Vagina (tissue), 2 donors: ENCODE results near the gene APPL2. TPM values are rescaled to one million over a fixed set of nuclear protein-coding genes. Genes with fewer than 3 reads are reported as not detected.

Experiments used
- DNase-seq, 2 donors: peaks; one replicate each; pipeline ENCODE4 v3.0.0-alpha.2; 2017; ENCODE audit errors: extremely low spot score in 2 of 2
- H3K27ac ChIP-seq: fragments of 200-600 bp; sonication (generic); one replicate; pipeline ENCODE4 v1.5.1; 2019
- H3K27me3 ChIP-seq: fragments of 200-600 bp; sonication (generic); one replicate; pipeline ENCODE4 v1.5.1; 2019
- H3K36me3 ChIP-seq, 2 donors: fragments of 200-600 bp; sonication (generic); one replicate each; pipeline ENCODE4 v1.5.1; 2017 to 2019
- H3K4me1 ChIP-seq: fragments of 200-600 bp; sonication (generic); one replicate; pipeline ENCODE4 v1.5.1; 2019
- H3K4me3 ChIP-seq, 2 donors: fragments of 200-600 bp; sonication (generic); 1 replicate in 1 of 2; 2 replicates in 1 of 2; pipeline ENCODE4 v1.5.1; 2016 to 2019
- H3K9me3 ChIP-seq: fragments of 200-600 bp; sonication (generic); one replicate; pipeline ENCODE4 v1.5.1; 2019
- POLR2A ChIP-seq, 2 donors: fragments of 450-650 bp; IDR thresholded peaks; one replicate each; pipeline ENCODE4 v1.6.1; 2017; ENCODE audit warnings: antibody characterized with exemption in 2 of 2, mild to moderate bottlenecking in 2 of 2, moderate library complexity in 2 of 2
- POLR2AphosphoS5 ChIP-seq, 2 donors: sonication (generic); formaldehyde crosslinking; IDR thresholded peaks; one replicate each; pipeline ENCODE4 v1.9.0; 2017; ENCODE audit warnings: antibody characterized with exemption in 2 of 2, mild to moderate bottlenecking in 2 of 2, low read depth in 1 of 2; ENCODE audit not compliant: insufficient read depth in 1 of 2
- intact Hi-C: fragments of 100-400 bp; cut with DNase I; formaldehyde crosslinking; loops from one replicate; pipeline ENCODE4 v1.15.1; 2023
- total RNA-seq: library from RNA; depleted of rRNA; stranded (reverse); fragments of >200 nt; gene quantifications from one replicate; pipeline ENCODE4 v1.2.3, GENCODE V29; 2016
- TF ChIP-seq, protein P1 (sequence below), 3 experiments: fragments of 450-650 bp in 2 of 3; fragments of 200-600 bp in 1 of 3; sonication (generic) in 1 of 3; IDR thresholded peaks; one replicate each; pipeline ENCODE4 v1.5.1; 2017 to 2019; ENCODE audit warnings: antibody characterized with exemption in 3 of 3, mild to moderate bottlenecking in 2 of 3, moderate library complexity in 2 of 3

APPL2 gene
- total RNA-seq, 1 donor from 2014 or later, result 48.1 TPM

GRCh38 chr12:105245291-105245690 is 9.3 kb upstream of the APPL2 start:
- intact Hi-C loops, result no loop called here
- Histone ChIP-seq H3K27ac (no peak overlapping the region), H3K4me3 (no peak overlapping the region), H3K9me3 (no peaks in the 10 kb centered on the region), H3K36me3 (no peaks in the 10 kb centered on the region), H3K4me1 (no peaks in the 10 kb centered on the region), H3K27me3 (no peaks in the 10 kb centered on the region)
- TF ChIP-seq POLR2AphosphoS5 (IDR thresholded peaks at IDR 0.05; ENCODE audit: insufficient read depth in 1 of 2, low read depth in 1 of 2) (no peak), POLR2A (IDR thresholded peaks at IDR 0.05) (no peak)
- TF ChIP-seq, protein P1, sequence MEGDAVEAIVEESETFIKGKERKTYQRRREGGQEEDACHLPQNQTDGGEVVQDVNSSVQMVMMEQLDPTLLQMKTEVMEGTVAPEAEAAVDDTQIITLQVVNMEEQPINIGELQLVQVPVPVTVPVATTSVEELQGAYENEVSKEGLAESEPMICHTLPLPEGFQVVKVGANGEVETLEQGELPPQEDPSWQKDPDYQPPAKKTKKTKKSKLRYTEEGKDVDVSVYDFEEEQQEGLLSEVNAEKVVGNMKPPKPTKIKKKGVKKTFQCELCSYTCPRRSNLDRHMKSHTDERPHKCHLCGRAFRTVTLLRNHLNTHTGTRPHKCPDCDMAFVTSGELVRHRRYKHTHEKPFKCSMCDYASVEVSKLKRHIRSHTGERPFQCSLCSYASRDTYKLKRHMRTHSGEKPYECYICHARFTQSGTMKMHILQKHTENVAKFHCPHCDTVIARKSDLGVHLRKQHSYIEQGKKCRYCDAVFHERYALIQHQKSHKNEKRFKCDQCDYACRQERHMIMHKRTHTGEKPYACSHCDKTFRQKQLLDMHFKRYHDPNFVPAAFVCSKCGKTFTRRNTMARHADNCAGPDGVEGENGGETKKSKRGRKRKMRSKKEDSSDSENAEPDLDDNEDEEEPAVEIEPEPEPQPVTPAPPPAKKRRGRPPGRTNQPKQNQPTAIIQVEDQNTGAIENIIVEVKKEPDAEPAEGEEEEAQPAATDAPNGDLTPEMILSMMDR (IDR thresholded peaks at IDR 0.05), result no peak
- DNase-seq, result no peak

DNA sequence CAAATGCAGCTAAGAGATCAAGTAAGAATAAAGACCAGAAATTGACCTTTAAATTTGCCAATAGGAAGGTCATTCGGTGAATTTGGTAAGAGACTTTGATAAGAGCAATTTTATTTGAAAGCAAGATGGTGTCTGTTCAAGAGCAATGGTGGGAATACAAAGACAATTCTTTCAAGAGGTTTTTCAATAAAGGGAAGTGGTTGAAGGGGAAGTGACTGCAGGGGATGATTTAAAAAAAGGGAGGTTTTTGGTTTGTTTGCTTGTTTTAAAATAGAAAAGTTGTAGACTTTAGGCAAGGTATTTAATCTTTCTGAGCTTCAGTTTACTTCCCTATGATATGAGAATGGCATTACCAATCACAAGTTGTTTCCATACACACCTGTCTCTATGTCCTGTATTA is 4.3 kb upstream of the APPL2 start:
- intact Hi-C loops, result no loop called here
- H3K27me3 ChIP-seq, result no peaks in the 10 kb centered on the region
- no peaks in the 10 kb centered on the region for H3K9me3 ChIP-seq
- H3K36me3 ChIP-seq, result no peaks in the 10 kb centered on the region
- TF ChIP-seq POLR2AphosphoS5 (IDR thresholded peaks at IDR 0.05; ENCODE audit: insufficient read depth in 1 of 2, low read depth in 1 of 2) (no peak), POLR2A (IDR thresholded peaks at IDR 0.05) (no peak)
- TF ChIP-seq, protein P1 (IDR thresholded peaks at IDR 0.05), result no peak
- no peak overlapping the region for H3K27ac ChIP-seq
- H3K4me1 ChIP-seq, result peaks cover 1% of the 10 kb centered on the region
- no peak for DNase-seq
- no peak overlapping the region for H3K4me3 ChIP-seq

GRCh38 chr12:105239304-105239703 is 3.3 kb upstream of the APPL2 start:
- peaks cover 11% of the 10 kb centered on the region for H3K4me1 ChIP-seq
- TF ChIP-seq, protein P1 (IDR thresholded peaks at IDR 0.05), result no peak
- TF ChIP-seq POLR2A (IDR thresholded peaks at IDR 0.05), result no peak
- TF ChIP-seq POLR2AphosphoS5 (IDR thresholded peaks at IDR 0.05; ENCODE audit: insufficient read depth in 1 of 2, low read depth in 1 of 2), result no peak
- H3K27ac ChIP-seq, result no peak overlapping the region
- DNase-seq, result no peak
- no peaks in the 10 kb centered on the region for H3K36me3 ChIP-seq
- no peak overlapping the region for H3K4me3 ChIP-seq
- no peaks in the 10 kb centered on the region for H3K27me3 ChIP-seq
- intact Hi-C loops, result no loop called here
- no peaks in the 10 kb centered on the region for H3K9me3 ChIP-seq

GRCh38 chr12:105237666-105238065 is 1.7 kb upstream of the APPL2 start:
- DNase-seq, result no peak
- intact Hi-C loops, result no loop called here
- no peak overlapping the region for H3K4me3 ChIP-seq
- no peaks in the 10 kb centered on the region for H3K9me3 ChIP-seq
- H3K4me1 ChIP-seq, result peaks cover 27% of the 10 kb centered on the region
- TF ChIP-seq POLR2A (IDR thresholded peaks at IDR 0.05), result no peak
- TF ChIP-seq, protein P1 (IDR thresholded peaks at IDR 0.05), result no peak
- no peak overlapping the region for H3K27ac ChIP-seq
- H3K27me3 ChIP-seq, result no peaks in the 10 kb centered on the region
- H3K36me3 ChIP-seq, result no peaks in the 10 kb centered on the region

- peaks cover 51% of the 10 kb centered on the region for H3K4me1 ChIP-seq
- TF ChIP-seq, protein P1 (IDR thresholded peaks at IDR 0.05), result peak in 1 of 3 experiments; percentile 10
- no peak for TF ChIP-seq POLR2A (IDR thresholded peaks at IDR 0.05)
- TF ChIP-seq POLR2AphosphoS5 (IDR thresholded peaks at IDR 0.05; ENCODE audit: insufficient read depth in 1 of 2, low read depth in 1 of 2), result peak in 1 of 2 donors; percentile 17
- no peaks in the 10 kb centered on the region for H3K9me3 ChIP-seq
- intact Hi-C loops, result no loop called here
- H3K27ac ChIP-seq, result peak overlapping the region; percentile 97
- H3K36me3 ChIP-seq, result no peaks in the 10 kb centered on the region
- no peak for DNase-seq
- H3K27me3 ChIP-seq, result no peaks in the 10 kb centered on the region
- H3K4me3 ChIP-seq, result peak overlapping the region; percentile 85 to 98
Observed at GRCh38 chr12:105235281-105235731, 668 bp downstream of the APPL2 start.
